Effector CD8-positive, alpha-beta T cell (primary cell): ENCODE measurements around the gene GDPGP1.

Experiments
- DNase-seq: peaks from one replicate; lab custom pipeline; 2025; lab: John Stamatoyannopoulos, UW

GDPGP1 gene

GRCh38 chr15:90203922-90204321 is 30.1 kb upstream of the GDPGP1 start:
- DNase-seq: no peak

GRCh38 chr15:90205050-90205848 is 28.8 kb upstream of the GDPGP1 start:
- DNase-seq: no peak

- no peak for DNase-seq
Observed at GRCh38 chr15:90205886-90206285, 28.1 kb upstream of the GDPGP1 start.

GRCh38 chr15:90207252-90207651 is 26.8 kb upstream of the GDPGP1 start:
- no peak for DNase-seq

GRCh38 chr15:90208356-90208755 is 25.7 kb upstream of the GDPGP1 start:
- DNase-seq: no peak

GRCh38 chr15:90209591-90209990 is 24.4 kb upstream of the GDPGP1 start:
- no peak for DNase-seq

GRCh38 chr15:90210593-90210992 is 23.4 kb upstream of the GDPGP1 start:
- no peak for DNase-seq

GRCh38 chr15:90211009-90211408 is 23.0 kb upstream of the GDPGP1 start:
- DNase-seq: no peak

- no peak for DNase-seq
Observed at GRCh38 chr15:90211440-90212143, 22.4 kb upstream of the GDPGP1 start.

GRCh38 chr15:90212221-90213098 is 21.5 kb upstream of the GDPGP1 start:
- DNase-seq: no peak

- DNase-seq: no peak
Observed at GRCh38 chr15:90213122-90213817, 20.7 kb upstream of the GDPGP1 start.

- DNase-seq: no peak
Observed at GRCh38 chr15:90213818-90214204, 20.2 kb upstream of the GDPGP1 start.

GRCh38 chr15:90214553-90215196 is 19.3 kb upstream of the GDPGP1 start:
- DNase-seq: no peak

GRCh38 chr15:90217671-90218394 is 16.2 kb upstream of the GDPGP1 start:
- DNase-seq: no peak

GRCh38 chr15:90219421-90220141 is 14.4 kb upstream of the GDPGP1 start:
- DNase-seq: peak; percentile 51

- DNase-seq: no peak
Observed at GRCh38 chr15:90221246-90221900, 12.6 kb upstream of the GDPGP1 start.

GRCh38 chr15:90222547-90222946 is 11.5 kb upstream of the GDPGP1 start:
- DNase-seq: no peak

GRCh38 chr15:90223441-90224165 is 10.4 kb upstream of the GDPGP1 start:
- DNase-seq: no peak

GRCh38 chr15:90225047-90225446 is 9.0 kb upstream of the GDPGP1 start:
- DNase-seq: no peak
